ENCODE data around the gene LRRC72.

Gene LRRC72

DNA sequence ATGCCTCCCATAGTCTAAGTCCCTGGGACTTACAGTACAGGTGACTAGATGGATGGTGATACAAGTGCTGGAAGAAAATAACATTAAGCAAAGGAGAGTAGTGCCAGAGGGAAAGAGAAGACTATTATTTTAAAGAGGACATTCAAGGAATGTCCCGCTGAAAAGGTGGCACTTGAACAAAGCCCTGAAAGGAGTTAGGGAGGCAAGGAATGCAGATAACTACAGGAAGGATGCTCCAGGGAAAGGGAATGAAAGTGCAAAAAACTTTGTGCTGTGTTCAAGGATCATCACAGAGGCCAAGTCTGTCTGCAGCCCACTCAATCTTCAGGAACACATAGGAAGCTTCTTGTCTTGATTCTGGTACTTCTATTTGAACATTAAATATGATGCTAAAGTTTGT, 104.0 kb downstream of the LRRC72 start:
- no peak for DNase-seq (ENCODE audit: low spot score)

Data from SW480 (cell line).